A549 (cell line): ENCODE results near the gene DPYSL3. TPM values are rescaled to one million over a fixed set of nuclear protein-coding genes. Genes with fewer than 3 reads are reported as not detected.
"Not testable (repeated sequence)": the region's sequence is repeated elsewhere in the genome, so short reads cannot be mapped to it uniquely, and the experiment has no call there.

Source experiments
- ATAC-seq, 2 experiments: fragments of 200-7000 bp in 1 of 2; fragments of >200 bp in 1 of 2; cut with Nextera tagmentation in 1 of 2; cut with Tn5 transposase in 1 of 2; 3 replicates each; pipeline versions ENCODE4 v1.8.0 to v1.9.1; 2018 to 2020; ENCODE audit warnings: mild to moderate bottlenecking in 1 of 2, moderate library complexity in 1 of 2
- CTCF ChIA-PET: fragments of 300-600 bp; sonication (Branson Sonifier 250); formaldehyde crosslinking; extraction: SDS; loops from one replicate; lab custom pipeline; 2021; ENCODE audit warnings: antibody characterized with exemption, inconsistent platforms; lab: Yijun Ruan, JAX
- POLR2A ChIA-PET: fragments of 350-600 bp; formaldehyde crosslinking; extraction: SDS; loops from one replicate; lab custom pipeline; 2021; ENCODE audit warnings: antibody characterized with exemption, inconsistent platforms; lab: Yijun Ruan, JAX
- DNase-seq, 2 experiments: peaks; one replicate each; pipeline versions ENCODE4 v3.0.0 to v3.0.0-alpha.2; 2011 to 2016; ENCODE audit warnings: low read depth in 1 of 2, low spot score in 1 of 2
- FAIRE-seq: peaks from 2 replicates; lab custom pipeline; 2011; peaks lifted over from hg19 to GRCh38; lab: Jason Lieb, UNC
- H3K27ac ChIP-seq, 2 experiments: fragments of >200 bp; sonication (Bioruptor Twin); formaldehyde crosslinking; 3 replicates each; pipeline ENCODE4 v1.5.1; 2016 to 2017
- H3K4me1 ChIP-seq: fragments of >200 bp; sonication (Bioruptor Twin); formaldehyde crosslinking; 3 replicates; pipeline ENCODE4 v1.6.1; 2016
- H3K4me2 ChIP-seq: fragments of >200 bp; sonication (Bioruptor Twin); formaldehyde crosslinking; 3 replicates; pipeline ENCODE4 v1.6.1; 2016
- H3K4me3 ChIP-seq: fragments of >200 bp; sonication (Bioruptor Twin); formaldehyde crosslinking; 3 replicates; pipeline ENCODE4 v1.5.1; 2016
- H3K9me3 ChIP-seq: fragments of >200 bp; sonication (Bioruptor Twin); formaldehyde crosslinking; 3 replicates; pipeline ENCODE4 v1.6.1; 2016
- BHLHE40 ChIP-seq: IDR thresholded peaks from 2 replicates; pipeline ENCODE4 v1.6.1; 2012; ENCODE audit warnings: low read depth, low read length, inconsistent platforms
- CHD4 ChIP-seq: fragments of 200-600 bp; sonication (generic); IDR thresholded peaks from 2 replicates; pipeline ENCODE4 v1.6.1; 2016; ENCODE audit warnings: antibody characterized with exemption, mild to moderate bottlenecking, borderline replicate concordance
- CTCF ChIP-seq: fragments of >200 bp; sonication (Bioruptor Twin); formaldehyde crosslinking; IDR thresholded peaks from 3 replicates; pipeline ENCODE4 v1.5.1; 2016
- ESRRA ChIP-seq: fragments of 150-350 bp; IDR thresholded peaks from 2 replicates; pipeline ENCODE4 v1.6.1; 2014; ENCODE audit warnings: mild to moderate bottlenecking, low read length, borderline replicate concordance
- FOSL2 ChIP-seq, 2 experiments: fragments of 450-650 bp in 1 of 2; fragments of >200 bp in 1 of 2; sonication (Bioruptor Twin) in 1 of 2; formaldehyde crosslinking; IDR thresholded peaks; 2 replicates each; pipeline versions ENCODE4 v1.5.0 to v1.6.1; 2016 to 2020; ENCODE audit warnings: mild to moderate bottlenecking in 1 of 2, moderate library complexity in 1 of 2
- HOXB13 ChIP-seq: fragments of 250-450 bp; sonication (Bioruptor Pico); IDR thresholded peaks from 2 replicates; pipeline ENCODE4 v1.5.0; 2020; ENCODE audit warnings: low read depth, mild to moderate bottlenecking, moderate library complexity
- KDM5A ChIP-seq: fragments of 200-600 bp; sonication (generic); IDR thresholded peaks from 2 replicates; pipeline ENCODE4 v1.6.1; 2016; ENCODE audit warnings: antibody characterized with exemption, mild to moderate bottlenecking
- MAZ ChIP-seq: fragments of 150-350 bp; IDR thresholded peaks from 2 replicates; pipeline ENCODE4 v1.6.1; 2014; ENCODE audit warnings: antibody characterized with exemption, low read depth, low read length, borderline replicate concordance
- MYC ChIP-seq: IDR thresholded peaks from 2 replicates; pipeline ENCODE4 v1.6.1; 2012; ENCODE audit warnings: mild to moderate bottlenecking, inconsistent platforms, low read length, improper control_type of control experiment, borderline replicate concordance
- PHF8 ChIP-seq: fragments of 200-600 bp; sonication (generic); IDR thresholded peaks from 2 replicates; pipeline ENCODE4 v1.6.1; 2016; ENCODE audit warnings: low read depth, mild to moderate bottlenecking, antibody characterized with exemption, moderate library complexity, borderline replicate concordance
- POLR2AphosphoS2 ChIP-seq: conservative IDR thresholded peaks from 2 replicates; pipeline ENCODE4 v1.6.1; 2012; ENCODE audit warnings: low read length, improper control_type of control experiment, inconsistent platforms
- RAD21 ChIP-seq, 2 experiments: fragments of >200 bp in 1 of 2; sonication (Bioruptor Twin) in 1 of 2; formaldehyde crosslinking in 1 of 2; IDR thresholded peaks in 1 of 2; conservative IDR thresholded peaks in 1 of 2; 2 replicates in 1 of 2; 3 replicates in 1 of 2; pipeline ENCODE4 v1.6.1; 2012 to 2018; ENCODE audit warnings: inconsistent platforms in 1 of 2
- RARB ChIP-seq: fragments of 250-450 bp; sonication (Bioruptor Pico); IDR thresholded peaks from 2 replicates; pipeline ENCODE4 v1.8.0; 2021; ENCODE audit warnings: mild to moderate bottlenecking, moderate library complexity
- RFX5 ChIP-seq: fragments of 450-650 bp; IDR thresholded peaks from 2 replicates; pipeline ENCODE4 v1.7.1; 2014; ENCODE audit warnings: antibody characterized with exemption, mild to moderate bottlenecking, moderate library complexity
- SMC3 ChIP-seq: fragments of >200 bp; sonication (Bioruptor Twin); formaldehyde crosslinking; IDR thresholded peaks from 3 replicates; pipeline ENCODE4 v1.6.1; 2018; ENCODE audit warnings: inconsistent platforms
- ZC3H11A ChIP-seq: fragments of 450-650 bp; IDR thresholded peaks from 2 replicates; pipeline ENCODE4 v1.6.1; 2014; ENCODE audit warnings: antibody characterized with exemption, mild to moderate bottlenecking
- WGBS: methylation state at CpG from one replicate; pipeline ENCODE4 v1.1.6; 2017; ENCODE audit errors: missing lambda C conversion rate; 5-methylcytosine and 5-hydroxymethylcytosine counted together
- polyA plus RNA-seq, 4 experiments: library from polyadenylated mRNA; depleted of rRNA in 3 of 4; stranded (reverse); fragments of >200 nt; fragmentation: RNase III in 1 of 4; extraction: RNeasy Plus Mini Kit Qiagen cat#74134 plus additional on column Dnase treatment in 1 of 4; gene quantifications; 2 replicates in 3 of 4; 3 replicates in 1 of 4; pipeline ENCODE4 v1.2.3, GENCODE V29; 2011 to 2017

DPYSL3 gene
- polyA plus RNA-seq, 2 of the 4 experiments (the other 2 are of a cell fraction): 16.5 to 22.3 TPM

GRCh38 chr5:147369742-147370374 lies 140.0 kb downstream of the DPYSL3 start:
- H3K4me1 ChIP-seq: no peaks in the 10 kb centered on the region
- DNase-seq (peak; percentile 15 to 20), ATAC-seq (peak; percentile 47 to 66; a peak in 2 of 6 replicates), FAIRE-seq (no peak)
- TF ChIP-seq HOXB13 (CRISPR knock-in tag): no peak
- peak; percentile 76 to 84 for TF ChIP-seq RAD21 (conservative IDR thresholded peaks at IDR 0.05 in 1 of 2, IDR thresholded peaks at IDR 0.05 in 1 of 2)
- no peak for TF ChIP-seq RFX5
- TF ChIP-seq SMC3: peak; percentile 81
- peak; percentile 64 for TF ChIP-seq CTCF
- TF ChIP-seq, all 56 proteins: peak for 3
- ChIA-PET POLR2A (interaction anchor here (0.8 to 1.4 kb wide), 2 partner anchors 135 to 146 kb away, joined by 4 read pairs; partner anchors contain the start of gene STK32A), CTCF (interaction anchor here (0.5 to 5.5 kb wide), 35 partner anchors 9 to 831 kb away, joined by 3 to 65 read pairs (median 4); partner anchors contain the start of gene STK32A)
- no peak overlapping the region for H3K27ac ChIP-seq
- no peaks in the 10 kb centered on the region for H3K9me3 ChIP-seq
- 0% methylated on average over 2 of the region's 2 CpGs for WGBS
- no peak overlapping the region for H3K4me3 ChIP-seq
- no peak overlapping the region for H3K4me2 ChIP-seq

- H3K27ac ChIP-seq, H3K4me2 ChIP-seq, H3K4me1 ChIP-seq, ATAC-seq, H3K4me3 ChIP-seq, FAIRE-seq, H3K9me3 ChIP-seq, POLR2A ChIA-PET, DNase-seq: not testable (repeated sequence)
- 64% methylated on average over 6 of the region's 6 CpGs for WGBS
- CTCF ChIA-PET: interaction anchor here (1.8 to 5.5 kb wide), 2 partner anchors 15 to 143 kb away, joined by 4 to 65 read pairs; no protein-coding TSS in a partner anchor
These were observed 142.5 kb downstream of the DPYSL3 start for GRCh38 chr5:147367381-147367780.

GRCh38 chr5:147361441-147362175 lies 148.3 kb downstream of the DPYSL3 start:
- ChIA-PET POLR2A (no interaction called here), CTCF (interaction anchor here (1.1 to 1.8 kb wide), 2 partner anchors 8 to 138 kb away, joined by 4 read pairs; no protein-coding TSS in a partner anchor)
- FAIRE-seq (no peak), DNase-seq (no peak), ATAC-seq (no peak)
- WGBS: 58% methylated on average over 4 of the region's 4 CpGs
- Histone ChIP-seq H3K9me3 (no peaks in the 10 kb centered on the region), H3K27ac (no peak overlapping the region), H3K4me1 (no peaks in the 10 kb centered on the region), H3K4me3 (no peak overlapping the region), H3K4me2 (no peak overlapping the region)
- TF ChIP-seq CHD4: no peak
- TF ChIP-seq ESRRA: no peak
- no peak for TF ChIP-seq HOXB13 (CRISPR knock-in tag)
- TF ChIP-seq BHLHE40: no peak
- TF ChIP-seq MYC: no peak
- no peak for TF ChIP-seq RARB (CRISPR knock-in tag)
- TF ChIP-seq FOSL2 (IDR thresholded peaks at IDR 0.05): no peak
- no peak for TF ChIP-seq FOSL2 (CRISPR knock-in tag; IDR thresholded peaks at IDR 0.05)
- TF ChIP-seq RFX5: no peak
- no peak for TF ChIP-seq KDM5A

- 37% methylated on average over 2 of the region's 2 CpGs for WGBS
These were observed 149.1 kb downstream of the DPYSL3 start for GRCh38 chr5:147360816-147361215.

More at GRCh38 chr5:147360816-147361215, 149.1 kb downstream of the DPYSL3 start:
- TF ChIP-seq POLR2AphosphoS2 (no peak), MAZ (no peak), ZC3H11A (no peak), RFX5 (no peak), PHF8 (no peak), CHD4 (no peak)
- no peak for FAIRE-seq
- CTCF ChIA-PET: interaction anchor here (1.1 to 1.8 kb wide), 2 partner anchors 8 to 137 kb away, joined by 4 read pairs; no protein-coding TSS in a partner anchor
- no peak overlapping the region for H3K4me2 ChIP-seq
- H3K4me1 ChIP-seq: no peaks in the 10 kb centered on the region
- H3K4me3 ChIP-seq: no peak overlapping the region
- no peak for DNase-seq
- no peak for ATAC-seq
- POLR2A ChIA-PET: no interaction called here
- no peak overlapping the region for H3K27ac ChIP-seq
- H3K9me3 ChIP-seq: no peaks in the 10 kb centered on the region
